AG04450 (cell line): ENCODE results near the gene RND2. TPM values are rescaled to one million over a fixed set of nuclear protein-coding genes. Genes with fewer than 3 reads are reported as not detected.
"Not testable (repeated sequence)": the region's sequence is repeated elsewhere in the genome, so short reads cannot be mapped to it uniquely, and the experiment has no call there.

ENCODE experiments used
- CTCF ChIA-PET: fragments of 300-600, 350-600 bp; formaldehyde crosslinking; extraction: SDS; loops from one replicate; lab custom pipeline; 2022; ENCODE audit warnings: antibody characterized with exemption, inconsistent platforms; lab: Charles Lee
- POLR2A ChIA-PET: fragments of 350-600 bp; formaldehyde crosslinking; extraction: SDS; loops from one replicate; lab custom pipeline; 2021; ENCODE audit warnings: antibody characterized with exemption, inconsistent platforms; lab: Yijun Ruan, JAX
- DNase-seq: peaks from one replicate; pipeline ENCODE4 v3.0.0-alpha.2; 2011; ENCODE audit warnings: low read depth, low spot score
- H3K27ac ChIP-seq: one replicate; pipeline ENCODE4 v1.5.1; 2012; ENCODE audit warnings: low read depth, low read length, control low read depth
- H3K27me3 ChIP-seq: one replicate; pipeline ENCODE4 v1.6.0; 2012; ENCODE audit warnings: low read length; ENCODE audit not compliant: control insufficient read depth, insufficient read depth
- H3K4me3 ChIP-seq: 2 replicates; pipeline ENCODE4 v1.5.1; 2011; ENCODE audit warnings: mild to moderate bottlenecking, low read depth, low read length, control low read depth
- H3K9me3 ChIP-seq: 2 replicates; pipeline ENCODE4 v1.5.1; 2012; ENCODE audit warnings: low read length; ENCODE audit not compliant: control insufficient read depth, insufficient read depth
- polyA plus RNA-seq: library from polyadenylated mRNA; depleted of rRNA; stranded (reverse); fragments of >200 nt; gene quantifications from 2 replicates; pipeline ENCODE4 v1.2.3, GENCODE V29; 2011
- TF ChIP-seq, protein P1 (sequence below): IDR thresholded peaks from 2 replicates; pipeline ENCODE4 v1.5.1; 2011; ENCODE audit warnings: low read depth, low read length, control low read depth, inconsistent platforms

Gene RND2
- polyA plus RNA-seq, 1 experiment: 1.7 TPM

DNA sequence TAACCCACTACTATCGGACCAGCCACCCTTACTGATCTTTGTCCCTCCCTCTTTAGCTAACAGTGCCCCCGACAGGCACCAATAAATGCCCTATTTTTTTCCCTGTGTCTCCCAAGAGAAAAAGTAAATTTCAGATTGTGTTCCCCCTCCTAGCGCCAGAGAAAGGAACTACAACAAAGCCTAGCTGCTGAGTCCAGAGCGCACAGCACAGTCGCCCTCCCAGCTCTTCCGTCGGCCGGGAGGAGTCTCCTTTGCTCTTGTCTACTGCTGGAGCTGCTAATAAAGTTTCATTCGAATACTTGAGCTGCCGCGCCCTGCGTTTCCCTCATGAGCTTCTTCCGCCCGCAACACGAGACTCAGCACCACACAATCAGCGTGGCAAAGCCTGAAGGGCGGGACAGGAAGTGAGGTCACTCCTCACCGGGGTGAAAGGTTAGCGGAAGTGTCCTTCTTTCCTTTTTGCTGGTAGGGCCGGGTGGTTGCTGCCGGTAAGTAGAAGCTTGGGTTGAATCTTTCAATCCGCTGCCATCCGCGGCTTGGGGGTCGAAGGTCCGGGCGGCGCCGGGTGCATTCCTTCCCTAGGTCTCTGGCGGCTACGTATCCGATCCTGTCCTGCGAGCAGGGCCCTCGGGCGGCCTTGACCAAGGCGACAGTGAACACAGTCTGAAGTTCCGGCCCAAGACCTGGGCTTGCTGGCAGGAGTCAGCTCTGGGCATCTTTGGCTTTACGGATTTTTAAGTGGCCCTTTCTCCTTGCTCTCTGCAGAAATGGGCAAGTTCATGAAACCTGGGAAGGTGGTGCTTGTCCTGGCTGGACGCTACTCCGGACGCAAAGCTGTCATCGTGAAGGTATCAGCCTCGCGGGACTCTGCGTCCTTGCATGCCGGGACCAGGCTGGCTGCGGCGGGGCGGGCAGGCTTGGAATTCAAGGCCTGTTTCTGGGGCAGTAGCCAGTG lies 26.8 kb upstream of the RND2 start, which contains the start of gene RPL27:
RPL27 (plus strand) TSS at position 436 of the 955 bp plus-strand sequence; CDS start at position 768, 332 bp downstream.
- H3K9me3 ChIP-seq: peaks cover 5% of the 10 kb centered on the region; the same call in 1 of the 2 replicates
- CTCF ChIA-PET: interaction anchor here (0.6 to 2.6 kb wide), 21 partner anchors 8 to 420 kb away, joined by 3 to 22 read pairs (median 5); partner anchors contain the start of genes AARSD1, AOC2, BECN1 and IFI35
- H3K4me3 ChIP-seq: peak within 1 kb of the TSS; percentile 71
- H3K27me3 ChIP-seq: no peaks in the 10 kb centered on the region
- TF ChIP-seq, protein P1, sequence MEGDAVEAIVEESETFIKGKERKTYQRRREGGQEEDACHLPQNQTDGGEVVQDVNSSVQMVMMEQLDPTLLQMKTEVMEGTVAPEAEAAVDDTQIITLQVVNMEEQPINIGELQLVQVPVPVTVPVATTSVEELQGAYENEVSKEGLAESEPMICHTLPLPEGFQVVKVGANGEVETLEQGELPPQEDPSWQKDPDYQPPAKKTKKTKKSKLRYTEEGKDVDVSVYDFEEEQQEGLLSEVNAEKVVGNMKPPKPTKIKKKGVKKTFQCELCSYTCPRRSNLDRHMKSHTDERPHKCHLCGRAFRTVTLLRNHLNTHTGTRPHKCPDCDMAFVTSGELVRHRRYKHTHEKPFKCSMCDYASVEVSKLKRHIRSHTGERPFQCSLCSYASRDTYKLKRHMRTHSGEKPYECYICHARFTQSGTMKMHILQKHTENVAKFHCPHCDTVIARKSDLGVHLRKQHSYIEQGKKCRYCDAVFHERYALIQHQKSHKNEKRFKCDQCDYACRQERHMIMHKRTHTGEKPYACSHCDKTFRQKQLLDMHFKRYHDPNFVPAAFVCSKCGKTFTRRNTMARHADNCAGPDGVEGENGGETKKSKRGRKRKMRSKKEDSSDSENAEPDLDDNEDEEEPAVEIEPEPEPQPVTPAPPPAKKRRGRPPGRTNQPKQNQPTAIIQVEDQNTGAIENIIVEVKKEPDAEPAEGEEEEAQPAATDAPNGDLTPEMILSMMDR: peak; percentile 80
- peak; percentile 100 for DNase-seq
- POLR2A ChIA-PET: interaction anchor here (0.5 to 2.0 kb wide), 26 partner anchors 8 to 803 kb away, joined by 3 to 22 read pairs (median 5); partner anchors contain the start of genes AOC2, BECN1, IFI35 and NBR1
- H3K27ac ChIP-seq: peak within 1 kb of the TSS; percentile 93

DNA sequence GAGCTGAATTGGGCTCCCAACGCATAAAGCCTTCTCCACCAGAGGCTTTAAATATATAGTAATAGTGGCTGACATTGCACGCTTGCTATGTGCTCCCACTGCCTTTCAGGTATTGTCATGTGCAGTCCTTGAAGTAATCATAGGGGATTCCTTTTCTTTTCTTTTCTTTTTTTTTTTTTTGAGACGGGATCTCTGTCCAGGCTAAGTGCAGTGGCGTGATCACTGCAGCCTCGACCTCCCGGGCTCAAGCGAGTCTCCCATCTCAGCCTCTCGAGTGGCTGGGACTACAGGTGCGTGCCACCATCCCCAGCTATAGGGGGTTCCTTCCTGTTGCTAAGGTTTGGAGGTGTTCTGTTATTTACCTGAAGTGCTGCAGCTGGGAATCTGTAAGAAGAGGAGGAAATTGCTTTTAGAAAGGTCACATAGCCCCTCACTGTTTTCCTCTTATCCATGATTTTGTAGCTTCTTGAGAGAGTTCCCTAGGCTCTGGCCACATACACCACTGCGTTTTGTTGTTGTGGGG lies 26.0 kb upstream of the RND2 start:
- TF ChIP-seq, protein P1: no peak
- peak overlapping the region; percentile 93 for H3K27ac ChIP-seq
- peak overlapping the region; percentile 71 for H3K4me3 ChIP-seq
- peaks cover 5% of the 10 kb centered on the region; the same call in 1 of the 2 replicates for H3K9me3 ChIP-seq
- POLR2A ChIA-PET: interaction anchor here (0.6 to 2.0 kb wide), 12 partner anchors 8 to 400 kb away, joined by 3 to 22 read pairs (median 4); partner anchors contain the start of genes ARL4D, BECN1, IFI35 and TMEM106A
- CTCF ChIA-PET: interaction anchor here (1.3 kb wide), 1 partner anchor 173 kb away, joined by 3 read pairs; no protein-coding TSS in a partner anchor
- no peaks in the 10 kb centered on the region for H3K27me3 ChIP-seq
- DNase-seq: no peak

DNA sequence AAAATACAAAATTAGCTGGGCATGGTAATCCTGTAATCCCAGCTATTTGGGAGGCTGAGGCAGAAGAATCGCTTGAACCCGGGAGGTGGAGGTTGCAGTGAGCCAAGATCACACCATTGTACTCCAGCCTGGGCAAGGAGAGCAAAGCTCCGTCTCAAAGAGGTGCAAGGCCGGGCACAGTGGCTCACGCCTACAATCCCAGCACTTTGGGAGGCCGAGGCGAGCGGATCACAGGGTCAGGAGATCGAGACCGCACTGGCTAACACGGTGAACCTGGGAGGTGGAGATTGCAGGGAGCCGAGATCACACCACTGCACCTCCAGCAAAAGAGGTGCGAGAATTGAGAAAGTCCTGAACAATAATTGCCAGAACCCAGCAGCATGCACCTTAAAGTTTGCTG lies 24.1 kb upstream of the RND2 start:
- POLR2A ChIA-PET: not testable (repeated sequence)

DNA sequence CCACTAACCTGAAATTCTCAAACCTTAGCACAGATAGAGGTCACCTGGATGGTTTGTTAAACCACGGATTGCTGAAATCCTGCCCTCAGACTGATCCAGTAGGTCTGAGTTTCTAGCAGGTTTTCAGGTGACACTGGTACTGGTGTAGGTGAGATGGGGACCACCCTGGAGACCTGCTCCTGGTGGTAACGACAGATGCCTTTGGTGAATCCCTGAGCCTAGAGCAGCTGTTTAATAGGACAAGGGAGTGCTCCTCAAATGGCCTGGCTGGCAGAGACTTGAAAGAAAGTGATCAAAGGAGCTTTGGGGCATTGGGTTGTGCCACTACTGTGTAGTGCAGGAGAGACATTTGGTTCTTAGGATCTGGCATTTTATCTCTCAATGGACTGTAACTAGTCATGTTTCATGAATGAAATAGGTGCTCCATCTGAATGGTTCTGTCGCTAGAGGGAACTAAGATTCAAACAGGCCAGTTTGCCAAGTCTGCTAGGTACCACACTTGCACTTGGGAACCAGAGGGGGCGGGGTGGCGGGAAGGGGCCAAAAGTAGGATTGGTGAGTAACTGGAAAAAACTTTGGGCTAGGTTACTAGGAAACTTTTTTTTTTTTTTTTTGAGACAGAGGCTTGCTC lies 21.4 kb upstream of the RND2 start:
- DNase-seq: no peak
- POLR2A ChIA-PET: interaction anchor here (0.6 to 0.7 kb wide), 2 partner anchors 12 to 395 kb away, joined by 3 to 6 read pairs; no protein-coding TSS in a partner anchor
- Histone ChIP-seq H3K27ac (peak overlapping the region; percentile 21), H3K4me3 (no peak overlapping the region), H3K27me3 (no peaks in the 10 kb centered on the region), H3K9me3 (peaks cover 1% of the 10 kb centered on the region; the same call in 1 of the 2 replicates)
- TF ChIP-seq, protein P1: no peak
- CTCF ChIA-PET: no interaction called here

More for the DNA sequence above, 24.1 kb upstream of the RND2 start:
- DNase-seq, CTCF ChIA-PET, H3K27me3 ChIP-seq, H3K27ac ChIP-seq, H3K4me3 ChIP-seq, H3K9me3 ChIP-seq: not testable (repeated sequence)
